ENCODE results near the gene NPTXR. TPM values are rescaled to one million over a fixed set of nuclear protein-coding genes. Genes with fewer than 3 reads are reported as not detected.

The NPTXR gene
- total RNA-seq, 2 experiments from 2014 or later: 0.08 TPM; not detected in 1

GRCh38 chr22:38860283-38861169 lies 16.7 kb upstream of the NPTXR start:
- no peak overlapping the region for H3K27ac ChIP-seq (ENCODE audit: low read depth, low read length, poor library complexity, severe bottlenecking)
- no peaks in the 10 kb centered on the region for H3K79me2 ChIP-seq (ENCODE audit: insufficient read depth, low read depth, low read length)
- 0 out of 2 replicates have a peak, but pooled peaks cover 5% of the 10 kb centered on the region for H4K20me1 ChIP-seq (ENCODE audit: insufficient read depth, low read length)
- H3K4me1 ChIP-seq (ENCODE audit: insufficient read depth, low read length, poor library complexity, severe bottlenecking): no peaks in the 10 kb centered on the region
- H3K9me3 ChIP-seq (ENCODE audit: low read length): no peaks in the 10 kb centered on the region
- TF ChIP-seq CTCF (conservative IDR thresholded peaks at IDR 0.05; ENCODE audit: low read length) (no peak), EZH2phosphoT487 (IDR thresholded peaks at IDR 0.05; ENCODE audit: borderline replicate concordance, low read depth, low read length) (no peak)
- no peak overlapping the region for H3K4me2 ChIP-seq (ENCODE audit: low read length)
- ChIA-PET CTCF (ENCODE audit: unreplicated experiment) (no interaction called here), POLR2A (interaction anchor here (0.7 kb wide), 1 partner anchor 11 kb away, joined by 3 read pairs; the partner anchor contains the start of gene CBX6)
- BruUV-seq (replicated peaks): no TSS peak
- intact Hi-C loops (cut with micrococcal nuclease; ENCODE audit: unreplicated experiment): no loop called here
- peaks cover 21% of the 10 kb centered on the region for H3K36me3 ChIP-seq (ENCODE audit: insufficient read depth, low read length)
- no peak for DNase-seq (ENCODE audit: low spot score)
- H2AFZ ChIP-seq (ENCODE audit: low read length): no peak overlapping the region
- H3K4me3 ChIP-seq (ENCODE audit: low read depth, low read length, poor library complexity, severe bottlenecking): no peak overlapping the region
- no peaks in the 10 kb centered on the region for H3K9me2 ChIP-seq (ENCODE audit: insufficient read depth, low read length)

DNA sequence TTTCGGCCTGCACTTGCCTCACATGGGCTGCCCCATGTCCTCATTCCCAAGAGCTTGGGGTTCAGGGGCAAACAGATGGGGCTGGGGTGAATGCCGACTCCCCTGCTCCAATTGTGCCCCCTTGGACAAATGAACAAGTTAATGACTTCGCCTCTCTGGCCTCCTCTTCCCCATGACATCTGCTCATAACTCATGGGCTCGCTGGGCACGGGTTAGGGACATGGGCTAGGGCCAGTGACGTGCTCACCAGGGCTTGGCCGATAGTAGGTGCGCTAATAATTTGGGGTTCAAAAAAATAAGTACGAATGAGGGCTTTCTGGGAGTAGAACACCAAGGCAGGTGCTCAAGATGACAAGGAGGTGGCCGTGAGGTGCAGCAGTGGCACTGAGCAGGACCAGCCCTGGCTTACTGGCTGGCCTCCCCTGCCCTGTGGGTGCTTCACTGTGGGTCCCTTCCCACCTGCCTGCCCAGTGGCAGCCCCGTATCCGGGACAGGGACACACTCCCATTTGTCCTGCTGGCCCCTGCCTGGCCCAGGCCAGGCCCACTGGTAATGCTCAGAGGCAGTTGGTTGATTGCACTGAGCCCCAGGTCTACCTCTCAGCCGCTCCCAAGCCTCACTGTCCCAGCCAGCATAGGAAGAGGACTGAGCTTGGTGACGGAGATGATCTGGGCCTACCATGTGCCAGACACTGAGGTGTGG lies 15.9 kb upstream of the NPTXR start:
- Histone ChIP-seq H4K20me1 (ENCODE audit: insufficient read depth, low read length) (0 out of 2 replicates have a peak, but pooled peaks cover 5% of the 10 kb centered on the region), H3K4me2 (ENCODE audit: low read length) (no peak overlapping the region), H2AFZ (ENCODE audit: low read length) (no peak overlapping the region), H3K27ac (ENCODE audit: low read depth, low read length, poor library complexity, severe bottlenecking) (no peak overlapping the region), H3K4me1 (ENCODE audit: insufficient read depth, low read length, poor library complexity, severe bottlenecking) (no peaks in the 10 kb centered on the region), H3K36me3 (ENCODE audit: insufficient read depth, low read length) (peaks cover 13% of the 10 kb centered on the region; the same call in 1 of the 2 replicates), H3K79me2 (ENCODE audit: insufficient read depth, low read depth, low read length) (no peaks in the 10 kb centered on the region), H3K9me3 (ENCODE audit: low read length) (no peaks in the 10 kb centered on the region), H3K4me3 (ENCODE audit: low read depth, low read length, poor library complexity, severe bottlenecking) (no peak overlapping the region), H3K9me2 (ENCODE audit: insufficient read depth, low read length) (no peaks in the 10 kb centered on the region)
- CTCF ChIA-PET (ENCODE audit: unreplicated experiment): no interaction called here
- intact Hi-C loops (cut with micrococcal nuclease; ENCODE audit: unreplicated experiment): loop anchor here (5.0 kb wide), 1 partner anchor 92 kb away; no protein-coding TSS in a partner anchor
- DNase-seq (ENCODE audit: low spot score): no peak
- POLR2A ChIA-PET: interaction anchor here (0.7 kb wide), 1 partner anchor 12 kb away, joined by 3 read pairs; the partner anchor contains the start of gene CBX6
- TF ChIP-seq EZH2phosphoT487 (IDR thresholded peaks at IDR 0.05; ENCODE audit: borderline replicate concordance, low read depth, low read length) (no peak), CTCF (conservative IDR thresholded peaks at IDR 0.05; ENCODE audit: low read length) (no peak)
- BruUV-seq (replicated peaks): no TSS peak

All from OCI-LY7 (cell line).